H9 (cell line): ENCODE results near the gene ZNF512B. TPM values are rescaled to one million over a fixed set of nuclear protein-coding genes. Genes with fewer than 3 reads are reported as not detected.

Source experiments
- DNase-seq: peaks from one replicate; pipeline ENCODE4 v3.0.0-alpha.2; 2017
- H2AFZ ChIP-seq: one replicate; pipeline ENCODE4 v1.6.1; 2013; ENCODE audit warnings: mild to moderate bottlenecking, low read length, control low read depth, moderate library complexity
- H2AK5ac ChIP-seq: 2 replicates; pipeline ENCODE4 v1.6.1; 2013; ENCODE audit warnings: low read length, control low read depth, mixed read lengths; ENCODE audit not compliant: insufficient read length
- H2BK120ac ChIP-seq: one replicate; pipeline ENCODE4 v1.6.1; 2013; ENCODE audit warnings: low read depth, mild to moderate bottlenecking, low read length, control low read depth, inconsistent platforms; ENCODE audit not compliant: poor library complexity, severe bottlenecking
- H2BK12ac ChIP-seq: 2 replicates; pipeline ENCODE4 v1.6.1; 2013; ENCODE audit warnings: low read length, control low read depth, mixed read lengths, low read depth; ENCODE audit not compliant: insufficient read length
- H2BK15ac ChIP-seq: 2 replicates; pipeline ENCODE4 v1.6.1; 2013; ENCODE audit warnings: low read depth, low read length, control low read depth
- H2BK20ac ChIP-seq: one replicate; pipeline ENCODE4 v1.6.1; 2013; ENCODE audit warnings: low read depth, mild to moderate bottlenecking, low read length, control low read depth, inconsistent platforms; ENCODE audit not compliant: poor library complexity, severe bottlenecking
- H2BK5ac ChIP-seq: 2 replicates; pipeline ENCODE4 v1.6.1; 2013; ENCODE audit warnings: low read length, control low read depth, mixed read lengths; ENCODE audit not compliant: insufficient read length
- H3K14ac ChIP-seq: 2 replicates; pipeline ENCODE4 v1.6.1; 2013; ENCODE audit warnings: low read length, control low read depth; ENCODE audit not compliant: insufficient read depth
- H3K18ac ChIP-seq: 2 replicates; pipeline ENCODE4 v1.6.1; 2013; ENCODE audit warnings: low read depth, mild to moderate bottlenecking, mixed read lengths, low read length, control low read depth; ENCODE audit not compliant: insufficient read length
- H3K23ac ChIP-seq: 2 replicates; pipeline ENCODE4 v1.6.1; 2013; ENCODE audit warnings: low read length, control low read depth, mixed read lengths, low read depth; ENCODE audit not compliant: insufficient read length
- H3K23me2 ChIP-seq: 2 replicates; pipeline ENCODE4 v1.6.1; 2013; ENCODE audit warnings: low read depth, mild to moderate bottlenecking, mixed read lengths, low read length, control low read depth; ENCODE audit not compliant: insufficient read length, poor library complexity, severe bottlenecking
- H3K27ac ChIP-seq: 2 replicates; pipeline ENCODE4 v1.5.1; 2013; ENCODE audit warnings: low read length, control low read depth, mixed read lengths, low read depth; ENCODE audit not compliant: insufficient read length
- H3K27me3 ChIP-seq: 2 replicates; pipeline ENCODE4 v1.6.1; 2013; ENCODE audit warnings: low read length, control low read depth, inconsistent platforms; ENCODE audit not compliant: insufficient read depth
- H3K4ac ChIP-seq: 2 replicates; pipeline ENCODE4 v1.6.1; 2013; ENCODE audit warnings: low read depth, mild to moderate bottlenecking, control low read depth, inconsistent platforms, low read length, moderate library complexity
- H3K4me1 ChIP-seq: 2 replicates; pipeline ENCODE4 v1.6.1; 2013; ENCODE audit warnings: low read length, control low read depth, inconsistent platforms; ENCODE audit not compliant: insufficient read depth
- H3K4me2 ChIP-seq: 2 replicates; pipeline ENCODE4 v1.6.1; 2013; ENCODE audit warnings: low read length, control low read depth, mixed read lengths; ENCODE audit not compliant: insufficient read length, insufficient read depth
- H3K56ac ChIP-seq: 2 replicates; pipeline ENCODE4 v1.6.1; 2013; ENCODE audit warnings: low read depth, mild to moderate bottlenecking, mixed read lengths, low read length, control low read depth; ENCODE audit not compliant: insufficient read length
- H3K79me1 ChIP-seq: 2 replicates; pipeline ENCODE4 v1.6.1; 2013; ENCODE audit warnings: low read depth, mild to moderate bottlenecking, moderate library complexity, low read length, control low read depth, inconsistent platforms; ENCODE audit not compliant: insufficient read depth, poor library complexity, severe bottlenecking
- H3K79me2 ChIP-seq: 2 replicates; pipeline ENCODE4 v1.6.1; 2013; ENCODE audit warnings: low read length, control low read depth, inconsistent platforms; ENCODE audit not compliant: insufficient read depth
- H3K9ac ChIP-seq: 2 replicates; pipeline ENCODE4 v1.6.1; 2013; ENCODE audit warnings: low read length, control low read depth, mixed read lengths; ENCODE audit not compliant: insufficient read length; ENCODE audit errors: extremely low read depth
- H3K9me3 ChIP-seq: one replicate; pipeline ENCODE4 v1.6.1; 2013; ENCODE audit warnings: low read depth, low read length, inconsistent platforms; ENCODE audit not compliant: control insufficient read depth
- H3T11ph ChIP-seq: one replicate; pipeline ENCODE4 v1.6.1; 2013; ENCODE audit warnings: mild to moderate bottlenecking, low read length, control low read depth, inconsistent platforms
- H4K20me1 ChIP-seq: one replicate; pipeline ENCODE4 v1.6.1; 2013; ENCODE audit not compliant: control insufficient read depth, insufficient read length, insufficient read depth
- H4K5ac ChIP-seq: 2 replicates; pipeline ENCODE4 v1.6.1; 2013; ENCODE audit warnings: low read depth, mild to moderate bottlenecking, mixed read lengths, low read length, control low read depth; ENCODE audit not compliant: insufficient read length
- H4K8ac ChIP-seq: replicated peaks from 2 replicates; pipeline ENCODE4 v1.6.1; 2013; ENCODE audit warnings: low read length, control low read depth, mixed read lengths, low read depth; ENCODE audit not compliant: insufficient read length
- H4K91ac ChIP-seq: 2 replicates; pipeline ENCODE4 v1.6.1; 2013; ENCODE audit warnings: low read depth, mild to moderate bottlenecking, moderate library complexity, mixed read lengths, low read length, control low read depth; ENCODE audit not compliant: insufficient read length
- H3K27ac Mint-ChIP-seq, 3 experiments: 2 replicates in 2 of 3; 3 replicates in 1 of 3; pipeline ENCODE4 v1.8.0; 2020 to 2021; ENCODE audit warnings: mixed read lengths in 3 of 3, mild to moderate bottlenecking in 1 of 3, moderate library complexity in 1 of 3
- H3K27me3 Mint-ChIP-seq: 2 replicates; pipeline ENCODE4 v1.8.0; 2021; ENCODE audit warnings: low read depth, mild to moderate bottlenecking, moderate library complexity, mixed read lengths
- H3K36me3 Mint-ChIP-seq, 3 experiments: 2 replicates in 2 of 3; 3 replicates in 1 of 3; pipeline ENCODE4 v1.8.0; 2020 to 2021; ENCODE audit warnings: low read depth in 3 of 3, mixed read lengths in 3 of 3; ENCODE audit not compliant: insufficient read depth in 1 of 3
- H3K4me1 Mint-ChIP-seq, 2 experiments: 2 replicates each; pipeline ENCODE4 v1.8.0; 2020; ENCODE audit warnings: mixed read lengths in 2 of 2
- H3K4me3 Mint-ChIP-seq, 2 experiments: 2 replicates in 1 of 2; 3 replicates in 1 of 2; pipeline ENCODE4 v1.8.0; 2020 to 2021; ENCODE audit warnings: mild to moderate bottlenecking in 2 of 2, mixed read lengths in 2 of 2, moderate library complexity in 1 of 2
- H3K9me3 Mint-ChIP-seq, 2 experiments: 2 replicates in 1 of 2; 3 replicates in 1 of 2; pipeline ENCODE4 v1.8.0; 2020; ENCODE audit warnings: mild to moderate bottlenecking in 2 of 2, mixed read lengths in 2 of 2, moderate library complexity in 1 of 2
- WGBS: extraction: QIAGEN DNeasy Blood & Tissue Kit; methylation state at CpG from one replicate; pipeline ENCODE4 v1.1.7; 2013; ENCODE audit warnings: missing lambda C conversion rate, low lambda C conversion rate, mixed read lengths; ENCODE audit not compliant: insufficient read length; ENCODE audit errors: extremely low coverage; 5-methylcytosine and 5-hydroxymethylcytosine counted together
- total RNA-seq: library from RNA; stranded (reverse); gene quantifications from 2 replicates; pipeline ENCODE4 v1.2.1, GENCODE V29; 2021
- TF ChIP-seq, protein P1 (sequence below): fragments of 200-600 bp; sonication (generic); conservative IDR thresholded peaks from 3 replicates; pipeline ENCODE4 v1.8.0; 2021; ENCODE audit warnings: antibody characterized with exemption, mild to moderate bottlenecking

Gene ZNF512B
- total RNA-seq, 1 experiment from 2014 or later: 46.0 TPM

DNA sequence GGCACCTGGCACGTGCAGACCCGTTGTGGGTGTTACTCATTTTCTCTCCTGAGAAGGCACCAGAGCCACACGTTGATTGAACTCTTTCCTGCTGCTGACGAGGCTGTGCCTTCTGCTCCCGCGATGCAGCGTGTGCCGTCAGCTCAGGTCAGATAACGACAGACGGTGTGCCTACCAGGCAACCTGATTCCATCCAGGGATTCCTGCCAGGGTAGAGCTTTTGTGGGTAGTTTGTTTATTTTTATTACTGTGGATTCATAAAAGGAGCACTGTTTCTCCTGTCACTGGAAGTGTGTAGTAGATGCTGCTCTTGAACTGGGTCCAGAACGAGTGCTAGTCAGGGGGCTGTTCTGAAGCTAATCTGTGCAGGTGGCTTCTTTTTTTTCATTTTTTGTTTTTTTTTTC is 31.9 kb upstream of the ZNF512B start:
- H3K4me1 ChIP-seq: no peaks in the 10 kb centered on the region
- no peak overlapping the region for H3K9ac ChIP-seq
- no peak for DNase-seq
- H3K36me3 Mint-ChIP-seq: peaks cover 29 to 81% (median 75%) of the 10 kb centered on the region in 3 experiments; a peak in 6 of 7 replicates
- no peak overlapping the region for H3K56ac ChIP-seq
- no peak overlapping the region for H3K18ac ChIP-seq
- H3K4ac ChIP-seq: no peak overlapping the region
- no peaks in the 10 kb centered on the region for H3K27me3 ChIP-seq
- no peak overlapping the region for H4K91ac ChIP-seq
- WGBS: no CpG with 5 or more reads among the region's 11 CpGs
- H3K27ac Mint-ChIP-seq: peak overlapping the region in 2 of 3 experiments; percentile 16 to 83; a peak in 4 of 7 replicates
- no peaks in the 10 kb centered on the region for H3K79me2 ChIP-seq
- no peak overlapping the region for H2AFZ ChIP-seq
- H3K23ac ChIP-seq: no peak overlapping the region
- no peak overlapping the region for H2BK120ac ChIP-seq
- no peaks in the 10 kb centered on the region for H3K9me3 ChIP-seq
- H2BK20ac ChIP-seq: no peak overlapping the region
- H2BK15ac ChIP-seq: no peak overlapping the region
- no peak overlapping the region for H3K4me2 ChIP-seq
- H4K5ac ChIP-seq: no peak overlapping the region
- H2BK12ac ChIP-seq: no peak overlapping the region
- H3T11ph ChIP-seq: no peak overlapping the region
- no peaks in the 10 kb centered on the region for H4K20me1 ChIP-seq
- no peak overlapping the region for H3K14ac ChIP-seq
- no peak overlapping the region for H4K8ac ChIP-seq
- no peaks in the 10 kb centered on the region for H3K9me3 Mint-ChIP-seq
- no peaks in the 10 kb centered on the region for H3K79me1 ChIP-seq
- no peak overlapping the region for H3K27ac ChIP-seq
- no peak overlapping the region for H2AK5ac ChIP-seq
- no peak overlapping the region for H3K4me3 Mint-ChIP-seq
- H3K4me1 Mint-ChIP-seq: peaks cover 6 to 7% of the 10 kb centered on the region in 2 experiments; a peak in 2 of 4 replicates
- H3K23me2 ChIP-seq: no peaks in the 10 kb centered on the region
- no peak overlapping the region for H2BK5ac ChIP-seq
- TF ChIP-seq, protein P1, sequence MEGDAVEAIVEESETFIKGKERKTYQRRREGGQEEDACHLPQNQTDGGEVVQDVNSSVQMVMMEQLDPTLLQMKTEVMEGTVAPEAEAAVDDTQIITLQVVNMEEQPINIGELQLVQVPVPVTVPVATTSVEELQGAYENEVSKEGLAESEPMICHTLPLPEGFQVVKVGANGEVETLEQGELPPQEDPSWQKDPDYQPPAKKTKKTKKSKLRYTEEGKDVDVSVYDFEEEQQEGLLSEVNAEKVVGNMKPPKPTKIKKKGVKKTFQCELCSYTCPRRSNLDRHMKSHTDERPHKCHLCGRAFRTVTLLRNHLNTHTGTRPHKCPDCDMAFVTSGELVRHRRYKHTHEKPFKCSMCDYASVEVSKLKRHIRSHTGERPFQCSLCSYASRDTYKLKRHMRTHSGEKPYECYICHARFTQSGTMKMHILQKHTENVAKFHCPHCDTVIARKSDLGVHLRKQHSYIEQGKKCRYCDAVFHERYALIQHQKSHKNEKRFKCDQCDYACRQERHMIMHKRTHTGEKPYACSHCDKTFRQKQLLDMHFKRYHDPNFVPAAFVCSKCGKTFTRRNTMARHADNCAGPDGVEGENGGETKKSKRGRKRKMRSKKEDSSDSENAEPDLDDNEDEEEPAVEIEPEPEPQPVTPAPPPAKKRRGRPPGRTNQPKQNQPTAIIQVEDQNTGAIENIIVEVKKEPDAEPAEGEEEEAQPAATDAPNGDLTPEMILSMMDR: no peak
- no peaks in the 10 kb centered on the region for H3K27me3 Mint-ChIP-seq
